BLaER1 (cell line): ENCODE measurements around the gene TRIM34.
"Not testable (repeated sequence)": the region's sequence is repeated elsewhere in the genome, so short reads cannot be mapped to it uniquely, and the experiment has no call there.

Experiments used
- H3K27ac ChIP-seq: shearing (Covaris generic); formaldehyde crosslinking; 2 replicates; pipeline ENCODE4 v1.8.1; 2022
- H3K27me3 ChIP-seq: shearing (Covaris generic); formaldehyde crosslinking; 2 replicates; pipeline ENCODE4 v1.8.1; 2022
- H3K36me3 ChIP-seq: shearing (Covaris generic); formaldehyde crosslinking; 2 replicates; pipeline ENCODE4 v1.8.1; 2022
- H3K4me1 ChIP-seq: shearing (Covaris generic); formaldehyde crosslinking; 2 replicates; pipeline ENCODE4 v1.8.1; 2022
- H3K4me2 ChIP-seq: shearing (Covaris generic); formaldehyde crosslinking; 2 replicates; pipeline ENCODE4 v1.8.1; 2022
- H3K4me3 ChIP-seq: shearing (Covaris generic); formaldehyde crosslinking; 2 replicates; pipeline ENCODE4 v1.8.1; 2022
- H3K9ac ChIP-seq: shearing (Covaris generic); formaldehyde crosslinking; 2 replicates; pipeline ENCODE4 v1.8.1; 2022
- H3K9me3 ChIP-seq: shearing (Covaris generic); formaldehyde crosslinking; 2 replicates; pipeline ENCODE4 v1.8.1; 2022
- H4K20me1 ChIP-seq: shearing (Covaris generic); formaldehyde crosslinking; 2 replicates; pipeline ENCODE4 v1.8.1; 2022
- Cebpa-rat ChIP-seq: shearing (Covaris generic); IDR thresholded peaks from 2 replicates; pipeline ENCODE4 v1.8.1; 2022

Gene TRIM34, protein sequence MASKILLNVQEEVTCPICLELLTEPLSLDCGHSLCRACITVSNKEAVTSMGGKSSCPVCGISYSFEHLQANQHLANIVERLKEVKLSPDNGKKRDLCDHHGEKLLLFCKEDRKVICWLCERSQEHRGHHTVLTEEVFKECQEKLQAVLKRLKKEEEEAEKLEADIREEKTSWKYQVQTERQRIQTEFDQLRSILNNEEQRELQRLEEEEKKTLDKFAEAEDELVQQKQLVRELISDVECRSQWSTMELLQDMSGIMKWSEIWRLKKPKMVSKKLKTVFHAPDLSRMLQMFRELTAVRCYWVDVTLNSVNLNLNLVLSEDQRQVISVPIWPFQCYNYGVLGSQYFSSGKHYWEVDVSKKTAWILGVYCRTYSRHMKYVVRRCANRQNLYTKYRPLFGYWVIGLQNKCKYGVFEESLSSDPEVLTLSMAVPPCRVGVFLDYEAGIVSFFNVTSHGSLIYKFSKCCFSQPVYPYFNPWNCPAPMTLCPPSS

DNA sequence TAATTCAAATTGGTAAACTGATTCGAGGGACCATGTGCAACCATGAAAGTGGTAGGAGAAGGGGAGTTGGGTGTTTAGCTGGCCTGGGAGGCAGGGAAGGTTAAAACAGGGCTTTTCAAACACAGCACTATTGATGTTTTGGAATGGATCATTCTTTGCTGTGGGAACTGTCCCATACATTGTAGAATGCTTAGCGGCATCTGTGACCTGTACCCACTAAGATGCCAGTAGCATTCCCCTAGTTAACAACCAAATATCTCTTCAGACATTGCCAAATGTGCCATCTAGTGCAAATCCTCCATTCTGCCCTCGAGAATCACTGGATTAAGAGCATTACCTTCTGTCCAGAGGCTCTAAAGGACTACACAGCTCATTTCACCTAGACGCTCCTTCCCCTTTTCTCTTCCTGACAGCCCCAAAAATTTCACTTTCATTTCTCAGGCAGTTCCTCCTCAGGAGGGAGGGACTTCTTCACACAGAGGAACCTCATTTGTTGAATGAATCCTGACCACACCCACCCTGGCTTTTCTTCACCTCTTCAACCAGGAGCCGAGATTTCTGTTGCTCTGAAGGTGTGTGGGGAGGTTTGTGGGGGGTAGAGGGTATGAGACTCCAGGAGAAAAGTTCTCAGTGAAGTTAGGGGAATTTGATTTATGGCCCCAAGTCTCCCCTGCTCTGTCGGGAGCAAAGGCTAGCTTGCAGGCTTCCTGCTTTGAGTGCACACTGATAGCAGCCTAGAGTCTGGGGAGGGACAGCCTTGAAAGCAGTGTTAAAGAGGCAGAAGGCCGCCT is at the start of gene TRIM34:
TRIM34 (plus strand) TSS at position 513 of the 791 bp plus-strand sequence. CDS start 7,331 bp downstream, outside the sequence.
- H3K4me2 ChIP-seq: peak within 1 kb of the TSS; percentile 95
- H3K9ac ChIP-seq: peak within 1 kb of the TSS; percentile 75
- H3K9me3 ChIP-seq: peaks cover 4% of the 10 kb centered on the region; the same call in 1 of the 2 replicates
- peaks cover 17% of the 10 kb centered on the region for H3K4me1 ChIP-seq
- no peaks in the 10 kb centered on the region for H3K27me3 ChIP-seq
- H3K4me3 ChIP-seq: peak within 1 kb of the TSS; percentile 69
- TF ChIP-seq Cebpa-rat: no peak
- no peaks in the 10 kb centered on the region for H3K36me3 ChIP-seq
- no peaks in the 10 kb centered on the region for H4K20me1 ChIP-seq
- H3K27ac ChIP-seq: peak within 1 kb of the TSS; percentile 58

DNA sequence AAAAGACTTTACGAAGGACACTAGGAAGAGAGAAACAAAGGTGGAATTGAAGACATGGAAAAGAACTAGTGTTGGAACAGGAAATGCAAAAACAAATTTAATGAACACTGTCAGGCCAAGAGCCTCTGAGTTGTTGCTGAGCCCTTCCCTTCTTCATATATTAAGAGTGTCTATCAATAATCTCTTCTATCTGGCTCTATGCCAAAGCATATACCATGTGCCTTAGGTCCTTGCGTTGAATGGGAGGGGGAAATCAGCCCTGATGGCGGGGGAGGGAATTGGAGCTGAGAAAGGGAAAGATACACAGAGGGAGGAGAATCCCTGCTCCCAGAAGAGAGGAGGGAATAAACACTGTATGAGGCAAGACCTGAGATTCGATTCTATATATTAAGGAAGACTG is 49.6 kb upstream of the TRIM34 start:
- Histone ChIP-seq H3K9me3 (no peaks in the 10 kb centered on the region), H3K4me1 (no peaks in the 10 kb centered on the region), H3K4me3 (no peak overlapping the region), H3K9ac (no peak overlapping the region), H4K20me1 (no peaks in the 10 kb centered on the region), H3K27me3 (no peaks in the 10 kb centered on the region), H3K4me2 (no peak overlapping the region), H3K36me3 (no peaks in the 10 kb centered on the region), H3K27ac (no peak overlapping the region)
- TF ChIP-seq Cebpa-rat: no peak

DNA sequence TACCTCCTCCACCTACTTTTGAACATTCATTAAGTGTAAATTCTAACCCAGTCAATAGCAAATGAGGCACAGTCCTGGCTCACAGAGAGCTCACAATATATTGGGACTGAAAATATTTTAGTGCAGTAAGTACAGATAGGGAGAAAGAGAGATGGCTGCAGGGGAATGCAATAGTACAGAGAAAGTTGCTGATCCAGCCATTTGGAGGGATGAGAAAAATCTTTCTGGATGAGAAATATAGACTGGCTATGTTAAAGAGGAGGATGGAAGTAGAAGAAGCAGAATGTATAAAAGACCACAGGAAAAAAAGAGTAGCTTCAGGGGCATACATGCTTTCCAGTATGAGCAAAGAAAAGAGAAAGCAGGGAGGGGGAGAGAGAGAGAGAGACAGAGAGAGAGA is 47.7 kb upstream of the TRIM34 start:
- no peak overlapping the region for H3K27ac ChIP-seq
- H3K4me3 ChIP-seq: no peak overlapping the region
- H4K20me1 ChIP-seq: no peaks in the 10 kb centered on the region
- no peaks in the 10 kb centered on the region for H3K36me3 ChIP-seq
- no peak overlapping the region for H3K4me2 ChIP-seq
- no peaks in the 10 kb centered on the region for H3K4me1 ChIP-seq
- H3K9ac ChIP-seq: no peak overlapping the region
- H3K9me3 ChIP-seq: no peaks in the 10 kb centered on the region
- H3K27me3 ChIP-seq: no peaks in the 10 kb centered on the region
- no peak for TF ChIP-seq Cebpa-rat

DNA sequence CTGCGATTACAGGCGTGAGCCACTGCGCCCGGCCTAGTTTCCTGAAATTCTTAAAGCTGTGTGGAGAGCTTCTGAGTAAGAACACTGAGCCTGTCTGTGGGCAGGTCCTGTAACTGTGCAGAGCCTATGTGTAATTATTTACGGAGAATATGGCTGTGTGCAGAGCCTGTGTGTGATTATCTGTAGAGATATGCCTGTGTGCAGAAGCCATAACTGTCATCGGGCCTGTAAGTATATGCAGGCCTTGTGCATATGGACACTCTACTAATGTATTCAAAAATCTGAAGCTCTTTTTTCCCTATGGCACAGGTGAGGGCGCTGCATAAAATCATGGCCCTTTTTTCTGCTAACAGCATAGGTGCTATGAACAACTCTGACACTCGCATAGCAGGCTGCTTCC is 44.2 kb upstream of the TRIM34 start, which contains the start of gene OR52B6:
OR52B6 (plus strand) TSS at position 301 of the 400 bp plus-strand sequence; CDS start at position 301, 0 bp downstream.
- no peak within 1 kb of the TSS for H3K9ac ChIP-seq
- no peak within 1 kb of the TSS for H3K27ac ChIP-seq
- no peak within 1 kb of the TSS for H3K4me3 ChIP-seq
- TF ChIP-seq Cebpa-rat: no peak
- H3K36me3 ChIP-seq: no peaks in the 10 kb centered on the region
- H4K20me1 ChIP-seq: no peaks in the 10 kb centered on the region
- no peak within 1 kb of the TSS for H3K4me2 ChIP-seq
- H3K9me3 ChIP-seq: no peaks in the 10 kb centered on the region
- H3K27me3 ChIP-seq: no peaks in the 10 kb centered on the region
- no peaks in the 10 kb centered on the region for H3K4me1 ChIP-seq

DNA sequence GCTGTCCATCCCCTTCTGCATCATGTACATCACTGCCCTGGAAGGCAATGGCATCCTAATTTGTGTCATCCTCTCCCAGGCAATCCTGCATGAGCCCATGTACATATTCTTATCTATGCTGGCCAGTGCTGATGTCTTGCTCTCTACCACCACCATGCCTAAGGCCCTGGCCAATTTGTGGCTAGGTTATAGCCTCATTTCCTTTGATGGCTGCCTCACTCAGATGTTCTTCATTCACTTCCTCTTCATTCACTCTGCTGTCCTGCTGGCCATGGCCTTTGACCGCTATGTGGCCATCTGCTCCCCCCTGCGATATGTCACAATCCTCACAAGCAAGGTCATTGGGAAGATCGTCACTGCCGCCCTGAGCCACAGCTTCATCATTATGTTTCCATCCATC is 43.8 kb upstream of the TRIM34 start:
- no peaks in the 10 kb centered on the region for H3K9me3 ChIP-seq
- no peak for TF ChIP-seq Cebpa-rat
- no peak overlapping the region for H3K27ac ChIP-seq
- H3K4me3 ChIP-seq: no peak overlapping the region
- H4K20me1 ChIP-seq: no peaks in the 10 kb centered on the region
- no peaks in the 10 kb centered on the region for H3K27me3 ChIP-seq
- no peak overlapping the region for H3K9ac ChIP-seq
- no peak overlapping the region for H3K4me2 ChIP-seq
- no peaks in the 10 kb centered on the region for H3K36me3 ChIP-seq
- no peaks in the 10 kb centered on the region for H3K4me1 ChIP-seq

DNA sequence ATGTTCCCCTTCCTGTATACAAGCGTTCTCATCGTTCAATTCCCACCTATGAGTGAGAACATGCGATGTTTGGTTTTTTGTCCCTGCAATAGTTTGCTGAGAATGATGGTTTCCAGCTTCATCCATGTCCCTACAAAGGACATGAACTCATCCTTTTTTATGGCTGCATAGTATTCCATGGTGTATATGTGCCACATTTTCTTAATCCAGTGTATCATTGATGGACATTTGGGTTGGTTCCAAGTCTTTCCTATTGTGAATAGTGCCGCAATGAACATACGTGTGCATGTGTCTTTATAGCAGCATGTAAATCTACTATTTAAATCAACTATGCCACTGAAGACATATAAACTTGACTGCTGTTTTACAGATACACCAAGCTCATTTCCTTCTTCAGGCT is 40.3 kb upstream of the TRIM34 start:
- H3K27me3 ChIP-seq, H4K20me1 ChIP-seq, H3K9ac ChIP-seq, H3K9me3 ChIP-seq, H3K27ac ChIP-seq, H3K4me3 ChIP-seq, H3K4me1 ChIP-seq, H3K36me3 ChIP-seq, H3K4me2 ChIP-seq: not testable (repeated sequence)

DNA sequence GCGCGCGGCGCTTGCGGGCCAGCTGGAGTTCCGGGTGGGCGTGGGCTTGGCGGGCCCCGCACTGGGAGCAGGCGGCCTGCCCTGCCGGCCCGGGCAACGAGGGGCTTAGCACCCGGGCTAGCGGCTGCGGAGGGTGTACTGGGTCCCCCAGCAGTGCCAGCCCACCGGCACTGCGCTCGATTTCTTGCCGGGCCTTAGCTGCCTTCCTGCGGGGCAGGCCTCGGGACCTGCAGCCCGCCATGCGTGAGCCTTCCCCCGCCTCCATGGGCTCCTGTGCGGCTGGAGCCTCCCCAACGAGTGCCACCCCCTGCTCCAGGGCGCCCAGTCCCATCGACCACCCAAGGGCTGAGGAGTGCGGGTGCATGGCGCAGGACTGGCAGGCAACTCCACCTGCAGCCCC is 34.9 kb upstream of the TRIM34 start:
- H3K9me3 ChIP-seq: peaks cover 18% of the 10 kb centered on the region
- not testable (repeated sequence) for H3K4me1 ChIP-seq, H4K20me1 ChIP-seq, H3K4me3 ChIP-seq, H3K27me3 ChIP-seq, H3K4me2 ChIP-seq, H3K36me3 ChIP-seq, H3K27ac ChIP-seq, H3K9ac ChIP-seq

DNA sequence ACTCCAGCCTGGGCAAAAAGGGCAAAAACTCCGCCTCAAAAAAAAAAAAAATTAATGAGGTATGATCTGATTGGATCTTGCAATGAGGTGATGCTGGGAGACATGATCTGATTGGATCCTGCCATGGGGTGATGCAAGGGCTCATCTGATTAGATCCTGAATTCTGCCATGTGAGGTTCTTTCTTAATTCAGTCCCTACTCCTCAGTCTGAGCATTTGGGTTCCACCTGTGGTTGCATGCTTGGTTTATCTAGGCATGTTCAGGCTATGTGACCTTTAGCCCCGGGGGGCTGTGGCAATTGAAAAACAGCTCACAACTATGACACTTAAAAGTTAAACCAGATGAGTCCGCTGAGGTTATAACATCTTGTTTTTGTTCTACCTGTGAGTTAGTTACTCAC is 33.2 kb upstream of the TRIM34 start:
- Histone ChIP-seq H3K9ac (no peak overlapping the region), H3K27ac (no peak overlapping the region), H3K27me3 (no peaks in the 10 kb centered on the region), H4K20me1 (no peaks in the 10 kb centered on the region), H3K4me2 (no peak overlapping the region), H3K9me3 (peaks cover 18% of the 10 kb centered on the region), H3K4me1 (peaks cover 7% of the 10 kb centered on the region; the same call in 1 of the 2 replicates), H3K36me3 (no peaks in the 10 kb centered on the region), H3K4me3 (no peak overlapping the region)
- TF ChIP-seq Cebpa-rat: no peak

DNA sequence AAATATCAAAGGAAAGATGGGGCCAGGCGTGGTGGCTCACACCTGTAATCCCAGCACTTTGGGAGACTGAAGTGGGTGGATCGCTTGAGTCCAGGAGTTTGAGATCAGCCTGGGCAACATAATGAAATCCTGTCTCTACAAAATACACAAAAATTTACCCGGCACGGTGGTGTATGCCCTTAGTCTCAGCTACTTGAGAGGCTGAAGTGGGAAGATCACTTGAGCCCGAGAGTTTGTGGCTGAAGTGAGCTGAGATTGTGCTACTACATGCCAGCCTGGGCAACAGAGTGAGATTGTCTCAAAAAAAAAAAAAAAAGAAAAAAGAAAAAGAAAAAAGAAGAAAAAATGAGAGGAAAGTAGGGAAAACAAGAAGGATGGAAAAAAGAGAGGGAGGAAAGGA is 32.2 kb upstream of the TRIM34 start:
- H3K36me3 ChIP-seq: no peaks in the 10 kb centered on the region
- H3K27me3 ChIP-seq: no peaks in the 10 kb centered on the region
- no peak for TF ChIP-seq Cebpa-rat
- H4K20me1 ChIP-seq: no peaks in the 10 kb centered on the region
- H3K9ac ChIP-seq: no peak overlapping the region
- H3K9me3 ChIP-seq: peaks cover 18% of the 10 kb centered on the region
- H3K4me1 ChIP-seq: peaks cover 14% of the 10 kb centered on the region
- H3K4me2 ChIP-seq: no peak overlapping the region
- no peak overlapping the region for H3K4me3 ChIP-seq
- H3K27ac ChIP-seq: no peak overlapping the region

DNA sequence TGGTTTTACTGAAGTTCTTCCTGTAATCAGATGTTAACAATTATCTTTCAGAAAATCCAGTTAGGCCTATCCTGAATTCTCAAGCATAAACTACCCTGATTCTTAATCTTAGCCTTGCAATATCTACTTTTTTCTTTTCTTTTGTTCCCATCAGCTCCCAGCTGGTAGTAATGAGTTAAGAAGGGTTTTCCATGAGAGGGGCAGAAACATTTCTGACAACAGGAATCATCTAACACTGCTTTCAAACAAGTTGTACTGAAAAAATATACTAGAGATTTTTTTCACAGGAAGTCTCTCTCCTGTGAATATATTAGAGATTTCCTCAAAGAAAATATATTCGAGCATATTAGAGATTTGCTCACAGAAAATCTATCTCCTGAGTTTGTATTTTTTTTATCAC is 31.7 kb upstream of the TRIM34 start:
- no peak for TF ChIP-seq Cebpa-rat

More for the DNA sequence above, 31.7 kb upstream of the TRIM34 start:
- H3K4me3 ChIP-seq: no peak overlapping the region
- peaks cover 19% of the 10 kb centered on the region for H3K4me1 ChIP-seq
- no peak overlapping the region for H3K27ac ChIP-seq
- H3K9ac ChIP-seq: no peak overlapping the region
- no peaks in the 10 kb centered on the region for H4K20me1 ChIP-seq
- H3K9me3 ChIP-seq: peaks cover 18% of the 10 kb centered on the region
- no peak overlapping the region for H3K4me2 ChIP-seq
- no peaks in the 10 kb centered on the region for H3K36me3 ChIP-seq
- no peaks in the 10 kb centered on the region for H3K27me3 ChIP-seq
